HepG2 (cell line): Measurements from ENCODE around the gene HTATIP2. TPM values are rescaled to one million over a fixed set of nuclear protein-coding genes. Genes with fewer than 3 reads are reported as not detected.

Experiments
- DPF2 ChIP-seq: sonication (generic); formaldehyde crosslinking; IDR thresholded peaks from 2 replicates; pipeline ENCODE4 v1.4.0; 2020; ENCODE audit warnings: mild to moderate bottlenecking, low read depth, missing genetic modification reagents, borderline replicate concordance
- FUBP1 ChIP-seq: sonication (generic); formaldehyde crosslinking; IDR thresholded peaks from 2 replicates; pipeline ENCODE4 v1.5.1; 2020; ENCODE audit warnings: missing genetic modification reagents, mild to moderate bottlenecking, borderline replicate concordance
- IRF9 ChIP-seq: sonication (generic); formaldehyde crosslinking; IDR thresholded peaks from 2 replicates; pipeline ENCODE4 v1.8.0; 2022; ENCODE audit warnings: missing genetic modification reagents, mild to moderate bottlenecking, borderline replicate concordance
- SOX5 ChIP-seq: IDR thresholded peaks from 2 replicates; pipeline ENCODE4 v1.6.1; 2016; ENCODE audit warnings: borderline replicate concordance
- ZGPAT ChIP-seq: IDR thresholded peaks from 2 replicates; pipeline ENCODE4 v1.6.1; 2016; ENCODE audit warnings: mild to moderate bottlenecking
- ZNF142 ChIP-seq: sonication (generic); formaldehyde crosslinking; IDR thresholded peaks from 2 replicates; pipeline ENCODE4 v1.4.0; 2020; ENCODE audit warnings: missing genetic modification reagents
- ZNF180 ChIP-seq: sonication (generic); formaldehyde crosslinking; IDR thresholded peaks from 2 replicates; pipeline ENCODE4 v1.4.0; 2020; ENCODE audit warnings: low read depth, missing genetic modification reagents, borderline replicate concordance
- ZNF207 ChIP-seq: fragments of 450-650 bp; IDR thresholded peaks from 2 replicates; pipeline ENCODE4 v1.6.1; 2016; ENCODE audit warnings: antibody characterized with exemption, borderline replicate concordance
- ZNF280B ChIP-seq: sonication (generic); formaldehyde crosslinking; IDR thresholded peaks from 2 replicates; pipeline ENCODE4 v1.5.0; 2020; ENCODE audit warnings: missing genetic modification reagents, mild to moderate bottlenecking, borderline replicate concordance
- ZNF570 ChIP-seq: sonication (generic); formaldehyde crosslinking; IDR thresholded peaks from 2 replicates; pipeline ENCODE4 v1.4.0; 2020; ENCODE audit warnings: mild to moderate bottlenecking, missing genetic modification reagents, borderline replicate concordance
- ZNF572 ChIP-seq: sonication (generic); formaldehyde crosslinking; IDR thresholded peaks from 2 replicates; pipeline ENCODE4 v1.5.1; 2020; ENCODE audit warnings: mild to moderate bottlenecking, missing genetic modification reagents
- polyA plus RNA-seq, 8 experiments: library from polyadenylated mRNA; depleted of rRNA in 3 of 8; stranded (reverse) in 7 of 8; unstranded in 1 of 8; fragments of >200 nt; fragmentation: Illumina TruSeq in 4 of 8; extraction: Trizol in 4 of 8; gene quantifications; 2 replicates each; pipeline versions ENCODE4 v1.2.1 to v1.2.3, GENCODE V29; 2011 to 2016; ENCODE audit warnings: low read depth in 4 of 8, missing spikeins in 1 of 8, mixed read lengths in 1 of 8; ENCODE audit not compliant: insufficient read depth in 1 of 8
- total RNA-seq, 5 experiments: library from RNA; depleted of rRNA; stranded (reverse); fragments of >200 nt; fragmentation: Illumina TruSeq; extraction: Trizol; gene quantifications; 2 replicates each; pipeline ENCODE4 v1.2.3, GENCODE V29; 2016; ENCODE audit warnings: low read depth in 1 of 5

Gene HTATIP2
- total and polyA plus RNA-seq, 2 of the 13 experiments (the other 11 are each of a cell fraction or from before 2014, with no cell fraction given), result not detected

GRCh38 chr11:20355221-20356219, 8.0 kb upstream of the HTATIP2 start (continued):
- TF ChIP-seq SOX5 (0 out of 2 replicates have a peak, but pooled peaks have one; percentile 5), FUBP1 (CRISPR knock-in tag) (no peak), ZNF572 (CRISPR knock-in tag) (no peak), IRF9 (CRISPR knock-in tag) (no peak), ZNF180 (CRISPR knock-in tag) (no peak), ZNF570 (CRISPR knock-in tag) (no peak), ZNF207 (no peak), ZNF280B (no peak), ZGPAT (CRISPR knock-in tag) (peak; percentile 21; the same call in 1 of the 2 replicates), DPF2 (CRISPR knock-in tag) (no peak), ZNF142 (CRISPR knock-in tag) (no peak)
